Measurements from ENCODE around the gene CSN2.

DNA sequence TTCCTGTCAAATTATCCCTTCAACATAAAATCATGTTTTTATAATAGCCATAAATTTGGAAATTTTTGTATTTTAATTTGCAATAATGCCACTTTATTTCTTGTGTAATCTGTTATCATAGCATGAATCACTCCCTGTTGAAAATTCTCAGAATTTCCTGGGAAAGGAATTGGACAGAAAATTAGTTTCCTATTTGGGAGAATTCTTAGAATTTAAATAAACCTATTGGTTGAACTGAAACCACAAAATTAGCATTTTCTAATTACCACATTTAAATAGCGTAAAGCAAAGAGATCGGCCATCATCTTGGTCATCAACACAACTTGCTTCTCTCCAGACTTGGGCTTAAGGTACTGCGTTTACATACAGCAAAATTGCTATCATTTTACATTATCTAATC, 34.8 kb downstream of the CSN2 start, which contains the start of gene CSN1S1:
- TF ChIP-seq, protein P1, sequence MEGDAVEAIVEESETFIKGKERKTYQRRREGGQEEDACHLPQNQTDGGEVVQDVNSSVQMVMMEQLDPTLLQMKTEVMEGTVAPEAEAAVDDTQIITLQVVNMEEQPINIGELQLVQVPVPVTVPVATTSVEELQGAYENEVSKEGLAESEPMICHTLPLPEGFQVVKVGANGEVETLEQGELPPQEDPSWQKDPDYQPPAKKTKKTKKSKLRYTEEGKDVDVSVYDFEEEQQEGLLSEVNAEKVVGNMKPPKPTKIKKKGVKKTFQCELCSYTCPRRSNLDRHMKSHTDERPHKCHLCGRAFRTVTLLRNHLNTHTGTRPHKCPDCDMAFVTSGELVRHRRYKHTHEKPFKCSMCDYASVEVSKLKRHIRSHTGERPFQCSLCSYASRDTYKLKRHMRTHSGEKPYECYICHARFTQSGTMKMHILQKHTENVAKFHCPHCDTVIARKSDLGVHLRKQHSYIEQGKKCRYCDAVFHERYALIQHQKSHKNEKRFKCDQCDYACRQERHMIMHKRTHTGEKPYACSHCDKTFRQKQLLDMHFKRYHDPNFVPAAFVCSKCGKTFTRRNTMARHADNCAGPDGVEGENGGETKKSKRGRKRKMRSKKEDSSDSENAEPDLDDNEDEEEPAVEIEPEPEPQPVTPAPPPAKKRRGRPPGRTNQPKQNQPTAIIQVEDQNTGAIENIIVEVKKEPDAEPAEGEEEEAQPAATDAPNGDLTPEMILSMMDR (conservative IDR thresholded peaks at IDR 0.05), result no peak
- no peak for TF ChIP-seq EZH2 (IDR thresholded peaks at IDR 0.05; ENCODE audit: low read depth)

All from PC-9 (cell line).